ENCODE measurements around the gene RAB3IL1.

- TF ChIP-seq, protein P1, sequence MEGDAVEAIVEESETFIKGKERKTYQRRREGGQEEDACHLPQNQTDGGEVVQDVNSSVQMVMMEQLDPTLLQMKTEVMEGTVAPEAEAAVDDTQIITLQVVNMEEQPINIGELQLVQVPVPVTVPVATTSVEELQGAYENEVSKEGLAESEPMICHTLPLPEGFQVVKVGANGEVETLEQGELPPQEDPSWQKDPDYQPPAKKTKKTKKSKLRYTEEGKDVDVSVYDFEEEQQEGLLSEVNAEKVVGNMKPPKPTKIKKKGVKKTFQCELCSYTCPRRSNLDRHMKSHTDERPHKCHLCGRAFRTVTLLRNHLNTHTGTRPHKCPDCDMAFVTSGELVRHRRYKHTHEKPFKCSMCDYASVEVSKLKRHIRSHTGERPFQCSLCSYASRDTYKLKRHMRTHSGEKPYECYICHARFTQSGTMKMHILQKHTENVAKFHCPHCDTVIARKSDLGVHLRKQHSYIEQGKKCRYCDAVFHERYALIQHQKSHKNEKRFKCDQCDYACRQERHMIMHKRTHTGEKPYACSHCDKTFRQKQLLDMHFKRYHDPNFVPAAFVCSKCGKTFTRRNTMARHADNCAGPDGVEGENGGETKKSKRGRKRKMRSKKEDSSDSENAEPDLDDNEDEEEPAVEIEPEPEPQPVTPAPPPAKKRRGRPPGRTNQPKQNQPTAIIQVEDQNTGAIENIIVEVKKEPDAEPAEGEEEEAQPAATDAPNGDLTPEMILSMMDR (conservative IDR thresholded peaks at IDR 0.05; ENCODE audit: low read length) = peak; percentile 24; the same call in 1 of the 2 replicates
- no peak for TF ChIP-seq EZH2phosphoT487 (IDR thresholded peaks at IDR 0.05; ENCODE audit: borderline replicate concordance)
Measured at GRCh38 chr11:61892085-61892370, 25.3 kb downstream of the RAB3IL1 start.
